ENCODE results near the gene CREBBP.

DNA sequence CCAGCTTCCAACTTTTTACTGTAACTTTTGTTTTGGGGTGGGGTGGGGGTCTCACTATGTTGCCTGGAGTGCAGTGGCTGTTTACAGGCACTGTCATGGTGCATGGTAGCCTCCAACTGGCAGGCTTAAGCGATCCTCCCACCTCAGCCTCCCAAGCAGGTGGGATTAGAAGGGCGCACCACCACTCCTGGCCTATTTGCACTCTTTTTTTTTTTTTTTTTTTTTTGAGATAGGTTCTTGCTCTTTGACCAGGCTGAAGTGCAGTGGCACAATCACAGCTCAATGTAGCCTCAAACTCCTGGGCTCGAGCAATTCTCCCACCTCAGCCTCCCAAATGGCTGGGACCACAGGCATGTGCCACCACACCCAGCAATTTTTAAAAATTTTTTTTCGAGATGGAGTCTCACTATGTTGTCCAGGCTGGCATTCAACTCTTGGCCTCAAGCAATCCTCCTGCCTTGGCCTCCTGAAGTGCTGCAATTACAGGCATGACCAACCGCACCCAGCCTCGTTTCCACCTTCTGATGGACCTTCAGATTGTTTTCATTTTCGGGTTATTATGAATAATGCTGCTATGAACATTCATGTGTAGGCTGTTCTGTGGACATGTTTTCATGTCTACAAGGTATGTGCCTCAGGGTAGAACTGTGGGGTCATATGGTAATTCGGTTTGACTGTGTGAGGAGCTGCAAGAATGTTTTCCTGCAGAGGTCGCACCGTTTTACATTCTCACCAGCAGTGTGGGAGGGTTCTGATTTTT lies 174.1 kb downstream of the CREBBP start:
- TF ChIP-seq, protein P1, sequence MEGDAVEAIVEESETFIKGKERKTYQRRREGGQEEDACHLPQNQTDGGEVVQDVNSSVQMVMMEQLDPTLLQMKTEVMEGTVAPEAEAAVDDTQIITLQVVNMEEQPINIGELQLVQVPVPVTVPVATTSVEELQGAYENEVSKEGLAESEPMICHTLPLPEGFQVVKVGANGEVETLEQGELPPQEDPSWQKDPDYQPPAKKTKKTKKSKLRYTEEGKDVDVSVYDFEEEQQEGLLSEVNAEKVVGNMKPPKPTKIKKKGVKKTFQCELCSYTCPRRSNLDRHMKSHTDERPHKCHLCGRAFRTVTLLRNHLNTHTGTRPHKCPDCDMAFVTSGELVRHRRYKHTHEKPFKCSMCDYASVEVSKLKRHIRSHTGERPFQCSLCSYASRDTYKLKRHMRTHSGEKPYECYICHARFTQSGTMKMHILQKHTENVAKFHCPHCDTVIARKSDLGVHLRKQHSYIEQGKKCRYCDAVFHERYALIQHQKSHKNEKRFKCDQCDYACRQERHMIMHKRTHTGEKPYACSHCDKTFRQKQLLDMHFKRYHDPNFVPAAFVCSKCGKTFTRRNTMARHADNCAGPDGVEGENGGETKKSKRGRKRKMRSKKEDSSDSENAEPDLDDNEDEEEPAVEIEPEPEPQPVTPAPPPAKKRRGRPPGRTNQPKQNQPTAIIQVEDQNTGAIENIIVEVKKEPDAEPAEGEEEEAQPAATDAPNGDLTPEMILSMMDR (IDR thresholded peaks at IDR 0.05): no peak
- TF ChIP-seq POLR2AphosphoS5 (IDR thresholded peaks at IDR 0.05): no peak
- no peak for TF ChIP-seq POLR2A (IDR thresholded peaks at IDR 0.05)

Data from upper lobe of left lung (tissue), 4 donors.